PFSK-1 (cell line): Measurements from ENCODE around the gene STAG3.

ENCODE experiments used
- FOXP2 ChIP-seq: optimal IDR thresholded peaks from 2 replicates; pipeline ENCODE3; 2011; ENCODE audit warnings: borderline replicate concordance, control low read depth, inconsistent platforms; ENCODE audit not compliant: insufficient read depth; ENCODE audit errors: extremely low read length, extremely low read depth
- POLR2AphosphoS5 ChIP-seq: IDR thresholded peaks from 2 replicates; pipeline ENCODE4 v1.6.1; 2012; ENCODE audit warnings: low read depth, mild to moderate bottlenecking, control low read depth, low read length, moderate library complexity
- REST ChIP-seq, 2 experiments: IDR thresholded peaks; 2 replicates each; pipeline versions ENCODE4 v1.6.1 to v1.8.0; 2011 to 2012; ENCODE audit warnings: low read depth in 2 of 2, low read length in 2 of 2, control low read depth in 1 of 2, inconsistent platforms in 1 of 2, mild to moderate bottlenecking in 1 of 2, moderate library complexity in 1 of 2; ENCODE audit not compliant: insufficient read depth in 1 of 2
- SIN3A ChIP-seq: IDR thresholded peaks from 2 replicates; pipeline ENCODE4 v1.6.1; 2012; ENCODE audit warnings: mild to moderate bottlenecking, low read length, moderate library complexity, borderline replicate concordance; ENCODE audit not compliant: insufficient read depth
- TAF1 ChIP-seq: IDR thresholded peaks from 2 replicates; pipeline ENCODE4 v1.6.1; 2012; ENCODE audit warnings: low read length, control low read depth, borderline replicate concordance; ENCODE audit not compliant: insufficient read depth

STAG3 gene

DNA sequence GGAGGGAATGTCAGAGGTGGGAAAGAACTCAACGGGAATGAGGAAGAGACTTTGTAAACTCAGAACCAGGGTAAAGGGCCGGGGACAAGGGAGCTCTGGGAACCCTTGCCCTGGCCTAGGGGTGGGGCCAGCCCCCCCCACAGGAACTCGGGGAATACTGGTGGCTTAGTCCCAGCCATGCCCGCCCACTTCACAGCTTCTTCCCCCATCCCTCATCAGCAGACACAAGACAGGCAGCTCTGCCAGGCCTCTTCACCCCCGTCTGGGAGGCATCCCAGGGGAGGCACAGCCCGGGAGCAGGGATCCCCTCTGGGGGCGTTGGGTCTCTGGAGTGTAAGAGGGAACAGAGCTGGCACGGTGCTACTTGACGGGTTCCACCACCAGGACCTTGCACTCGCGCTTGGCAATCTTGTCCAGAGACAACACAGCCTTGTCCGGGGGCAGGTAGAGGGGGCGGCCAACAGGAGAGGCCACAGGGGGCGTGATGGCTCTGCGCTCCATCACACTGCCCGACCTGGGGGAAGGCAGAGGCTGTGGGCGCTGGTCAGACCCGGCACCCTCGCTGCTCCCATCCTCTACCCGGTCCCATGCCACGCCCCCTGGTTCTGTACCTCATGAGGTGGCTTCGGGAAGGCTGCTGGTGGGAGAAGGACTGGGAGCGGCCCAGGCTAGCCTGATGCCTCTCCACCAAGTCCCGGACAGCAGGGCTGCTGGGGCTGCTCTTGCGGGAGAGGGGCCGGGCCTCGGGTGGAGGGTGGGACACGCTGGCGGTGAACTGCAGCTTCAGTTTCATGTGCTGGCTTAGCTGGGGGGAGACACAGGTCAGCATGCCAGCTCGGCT lies 22.8 kb upstream of the STAG3 start:
- no peak for TF ChIP-seq REST (IDR thresholded peaks at IDR 0.05; ENCODE audit: insufficient read depth in 1 of 2, low read depth in 2 of 2, low read length in 2 of 2)
- TF ChIP-seq SIN3A = no peak
- no peak for TF ChIP-seq FOXP2
- no peak for TF ChIP-seq TAF1

DNA sequence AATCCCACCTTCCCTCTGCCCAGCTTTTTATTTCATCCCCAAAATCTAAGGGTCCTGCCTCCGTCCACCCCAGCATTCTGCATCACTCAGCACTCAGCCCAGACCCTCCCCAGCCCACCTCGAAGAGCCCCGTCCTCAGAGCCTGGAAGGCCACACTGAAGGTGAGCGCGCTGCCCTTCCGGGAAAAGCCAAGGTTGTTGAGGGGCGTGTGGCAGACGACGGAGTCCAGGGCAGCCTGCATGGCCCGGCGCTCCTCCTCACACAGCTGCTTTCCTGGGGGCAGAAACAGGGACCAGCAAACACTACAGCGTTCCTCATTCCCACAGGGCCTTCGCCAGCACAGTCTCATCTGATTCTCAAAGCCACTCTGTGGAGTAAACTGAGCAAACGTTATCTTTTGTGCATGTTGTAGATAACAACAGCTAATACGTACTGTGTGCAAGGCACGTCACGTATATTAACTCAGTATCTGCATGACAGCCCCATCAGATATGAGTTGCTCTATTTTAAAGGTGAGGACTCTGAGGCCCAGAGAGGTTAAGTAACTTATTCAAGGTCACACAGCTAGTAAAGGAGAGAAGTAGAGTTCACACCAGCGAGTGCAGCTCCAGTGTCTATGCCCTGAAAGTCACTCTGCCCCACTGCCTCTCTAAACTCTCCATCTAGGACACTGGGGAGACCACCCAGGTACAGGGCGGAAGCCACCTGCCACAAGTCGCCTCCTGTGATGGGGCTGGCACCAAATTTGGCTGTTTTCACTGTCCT lies 22.0 kb upstream of the STAG3 start:
- TF ChIP-seq FOXP2 (no peak), SIN3A (no peak), TAF1 (no peak), REST (IDR thresholded peaks at IDR 0.05; ENCODE audit: insufficient read depth in 1 of 2, low read depth in 2 of 2, low read length in 2 of 2) (no peak), POLR2AphosphoS5 (no peak)

DNA sequence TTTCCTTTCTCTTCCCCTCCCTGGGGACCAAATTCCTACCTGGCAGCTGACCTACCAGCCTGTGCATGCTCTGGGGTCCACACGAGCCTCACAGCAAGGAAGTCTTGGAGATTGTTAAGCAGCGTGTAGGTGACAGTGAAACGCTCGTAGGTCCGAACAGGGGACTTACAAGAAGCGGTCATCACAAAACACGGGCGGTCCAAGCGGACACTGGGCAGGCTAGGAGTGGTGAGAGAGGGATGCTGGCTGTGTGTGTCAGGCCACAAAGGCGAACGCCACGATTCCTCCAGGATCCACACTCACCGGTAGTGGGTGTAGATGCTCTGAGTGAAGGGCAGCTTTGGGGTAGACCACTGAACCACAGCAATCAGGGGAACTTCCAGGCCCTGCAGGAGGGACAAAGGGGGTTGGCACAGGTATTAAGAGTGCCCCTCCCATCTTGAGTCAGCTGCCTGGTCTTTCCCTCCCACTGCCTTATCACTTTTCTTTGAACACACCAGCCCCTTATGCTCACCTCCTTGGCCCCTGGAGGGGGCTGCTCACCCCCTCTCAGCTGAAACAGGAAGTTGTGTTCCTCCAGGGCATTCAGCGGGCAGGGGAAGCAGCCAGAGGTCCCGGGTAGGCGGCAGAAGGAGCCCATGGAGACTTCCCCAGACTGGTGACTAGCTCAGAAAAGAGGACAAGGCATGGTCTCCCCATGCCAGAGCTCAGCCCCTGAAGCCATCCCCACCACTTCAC lies 21.2 kb upstream of the STAG3 start:
- TF ChIP-seq POLR2AphosphoS5 (no peak; the same call in 1 of the 2 replicates), SIN3A (no peak), TAF1 (no peak), REST (IDR thresholded peaks at IDR 0.05; ENCODE audit: insufficient read depth in 1 of 2, low read depth in 2 of 2, low read length in 2 of 2) (no peak), FOXP2 (no peak)

DNA sequence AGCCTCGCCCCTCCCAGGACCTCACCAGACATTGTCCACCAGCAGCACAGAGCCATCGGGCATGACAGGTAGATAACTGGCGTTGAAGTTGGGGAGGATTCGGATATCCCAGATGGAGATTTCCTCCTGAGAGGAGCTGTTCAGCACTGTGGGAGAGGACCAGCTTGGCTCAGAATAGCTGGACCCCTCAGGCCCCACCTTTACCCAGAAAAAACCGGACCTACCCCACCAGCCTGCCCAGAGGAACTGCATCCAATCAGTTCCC lies 20.7 kb upstream of the STAG3 start:
- TF ChIP-seq SIN3A = no peak
- no peak for TF ChIP-seq REST (IDR thresholded peaks at IDR 0.05; ENCODE audit: insufficient read depth in 1 of 2, low read depth in 2 of 2, low read length in 2 of 2)
- no peak for TF ChIP-seq FOXP2
